SK-N-DZ (cell line): Measurements from ENCODE around the gene GVQW3. TPM values are rescaled to one million over a fixed set of nuclear protein-coding genes. Genes with fewer than 3 reads are reported as not detected.

Experiments used
- DNase-seq: peaks from one replicate; pipeline ENCODE4 v3.0.0-alpha.2; 2015; ENCODE audit warnings: low spot score
- polyA plus RNA-seq, 2 experiments: library from polyadenylated mRNA; depleted of rRNA; stranded (reverse); fragments of >200 nt; gene quantifications; 2 replicates each; pipeline ENCODE4 v1.2.3, GENCODE V29; 2014

The GVQW3 gene
- polyA plus RNA-seq (2014; cell fraction: cytosol; rRNA removed), result 25.4 and 33.8 TPM in 2 replicates
- polyA plus RNA-seq (2014; cell fraction: nucleus; rRNA removed), result 21.9 and 46.6 TPM in 2 replicates

DNA sequence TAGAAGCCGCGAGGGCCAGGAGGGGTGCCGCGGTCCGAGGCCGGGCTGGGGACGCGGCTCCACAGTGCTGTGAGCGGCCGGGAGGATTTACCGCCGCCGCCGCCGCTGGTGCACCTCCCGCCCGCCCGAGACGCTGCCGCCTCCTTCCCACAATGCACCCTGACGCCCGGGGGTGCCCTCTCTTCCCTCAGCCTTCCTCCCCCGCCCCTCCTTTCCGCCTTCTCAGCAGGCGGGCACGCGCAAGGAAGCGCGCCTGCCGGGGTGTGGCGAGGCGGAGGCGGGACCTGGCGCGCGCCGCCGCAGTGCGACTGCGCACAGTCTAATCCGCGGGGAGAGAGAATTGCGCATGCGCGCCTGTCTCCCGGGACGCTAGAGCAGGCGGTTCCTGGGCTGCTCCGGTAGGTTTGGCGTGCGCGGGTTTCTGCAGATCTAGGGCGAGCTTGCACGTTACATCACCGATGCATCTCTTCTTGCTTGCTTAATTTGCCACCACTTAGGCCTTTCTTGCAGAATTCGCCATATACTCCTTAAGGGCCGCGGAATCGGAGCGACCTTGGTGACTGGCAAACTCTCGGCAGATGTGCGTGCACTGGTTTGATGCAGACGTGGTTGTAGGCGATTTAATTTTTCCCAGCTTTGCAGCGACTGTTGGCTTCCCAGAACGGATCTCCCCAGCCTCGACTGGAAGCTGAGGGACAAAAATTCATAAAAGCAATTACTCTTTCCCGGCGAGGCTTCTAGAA is at the start of gene GVQW3, which contains the start of gene THAP12:
Gene GVQW3, plus strand, starts transcription at position 347 of the 743 bp plus-strand sequence. CDS start 506 bp downstream, outside the sequence.
Gene THAP12, minus strand, starts transcription at position 156 of the 743 bp plus-strand sequence. CDS start 296 bp downstream, outside the sequence.
- peak; percentile 97 for DNase-seq

DNA sequence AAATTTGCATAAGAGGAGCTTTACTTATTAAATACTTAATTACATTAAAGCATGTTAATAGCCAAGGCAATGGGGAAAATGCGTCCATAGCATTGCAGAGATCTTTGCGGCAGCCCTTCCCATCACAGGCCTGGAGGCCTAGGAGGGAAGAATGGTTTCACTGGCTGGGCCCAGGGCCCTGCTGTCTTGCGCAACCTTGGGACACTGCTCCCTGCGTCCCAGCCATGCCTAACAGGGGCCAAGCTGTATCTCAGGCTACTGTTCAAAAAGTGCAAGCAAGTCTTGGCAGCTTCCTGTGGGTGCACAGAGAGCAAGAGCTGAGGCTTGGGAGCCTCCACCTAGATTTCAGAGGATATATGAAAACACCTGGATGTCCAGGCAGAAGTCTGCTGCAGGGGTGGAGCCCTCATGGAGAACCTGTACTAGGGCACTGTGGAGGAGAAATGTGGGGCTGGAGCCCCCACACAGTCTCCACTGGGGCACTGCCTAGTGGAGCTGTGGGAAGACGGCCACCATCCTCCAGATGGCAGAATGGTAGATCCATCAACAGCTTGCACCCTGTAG is 46.2 kb upstream of the GVQW3 start:
- no peak for DNase-seq

DNA sequence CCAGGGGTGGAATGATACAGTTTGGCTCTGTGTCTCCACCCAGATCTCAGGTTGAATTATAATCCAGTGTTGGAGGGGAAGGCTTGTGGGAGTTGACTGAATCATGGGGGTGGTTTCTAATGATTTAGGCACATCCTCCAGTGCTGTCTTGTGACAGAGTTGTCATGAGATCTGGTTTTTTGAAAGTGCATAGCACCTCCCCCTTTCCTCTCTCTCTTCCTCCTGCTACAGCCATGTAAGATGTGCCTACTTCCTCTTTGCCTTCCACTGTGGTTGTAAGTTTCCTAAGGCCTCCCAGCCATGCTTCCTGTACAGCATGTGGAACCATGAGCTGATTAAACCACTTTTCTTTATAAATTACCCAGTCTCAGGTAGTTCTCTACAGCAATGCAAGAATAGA is 45.3 kb upstream of the GVQW3 start:
- no peak for DNase-seq

DNA sequence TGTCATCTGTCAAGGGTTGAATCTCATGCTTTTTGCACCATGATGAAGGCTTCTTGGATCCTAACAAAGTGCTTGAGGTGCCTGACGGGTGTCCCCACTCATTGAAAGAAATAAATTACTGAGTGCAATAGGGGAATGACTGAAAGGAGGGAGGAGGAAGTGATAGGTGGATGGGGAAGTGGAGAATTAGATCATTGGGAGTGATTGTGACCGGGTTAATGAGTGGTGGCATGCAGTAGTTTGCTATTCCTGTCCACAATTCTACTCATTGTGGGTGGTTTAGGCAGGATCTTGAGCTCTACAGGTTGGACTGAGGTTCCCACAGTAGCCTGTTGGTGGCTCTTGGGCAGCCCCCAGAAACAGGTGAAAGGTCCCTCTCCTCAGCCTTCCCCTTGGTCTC is 44.5 kb upstream of the GVQW3 start:
- DNase-seq, result no peak

DNA sequence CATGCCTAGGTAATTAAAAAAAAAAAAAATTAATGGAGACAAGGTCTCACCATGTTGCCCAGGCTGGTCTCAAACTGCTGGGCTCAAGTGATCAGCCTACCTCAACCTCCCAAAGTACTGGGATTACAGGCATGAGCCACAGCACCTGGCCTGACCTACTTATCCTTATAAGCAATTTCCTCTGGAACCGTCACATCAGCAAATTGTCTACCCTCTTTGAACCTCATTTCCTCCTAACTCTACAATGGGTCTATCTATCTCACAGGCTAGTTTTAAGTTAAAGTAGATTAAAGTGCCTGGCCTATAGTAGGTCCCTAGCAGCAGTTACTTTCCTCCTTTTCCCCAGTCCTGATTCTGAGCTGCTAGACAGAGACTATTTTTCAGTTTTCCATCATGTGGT is 43.7 kb upstream of the GVQW3 start:
- no peak for DNase-seq

DNA sequence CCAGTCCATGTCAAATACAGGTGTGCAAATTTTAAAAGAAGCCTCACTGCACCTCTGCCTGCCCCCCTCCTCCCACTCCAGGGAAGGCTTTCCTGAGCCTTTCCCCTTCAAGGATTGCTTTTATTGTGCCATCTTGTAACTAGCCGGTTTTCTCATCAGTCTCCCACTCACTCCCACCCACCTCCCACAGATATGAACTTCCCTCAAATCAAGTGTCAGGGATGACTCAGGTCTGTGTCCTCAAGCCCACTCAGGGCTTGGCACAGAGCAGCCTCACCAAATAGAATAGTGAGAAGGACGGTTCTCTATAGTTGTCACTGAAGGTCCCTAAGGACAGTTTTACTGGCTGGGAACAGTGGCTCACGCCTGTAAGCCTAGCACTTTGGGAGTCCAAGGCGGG is 43.2 kb upstream of the GVQW3 start:
- no peak for DNase-seq

DNA sequence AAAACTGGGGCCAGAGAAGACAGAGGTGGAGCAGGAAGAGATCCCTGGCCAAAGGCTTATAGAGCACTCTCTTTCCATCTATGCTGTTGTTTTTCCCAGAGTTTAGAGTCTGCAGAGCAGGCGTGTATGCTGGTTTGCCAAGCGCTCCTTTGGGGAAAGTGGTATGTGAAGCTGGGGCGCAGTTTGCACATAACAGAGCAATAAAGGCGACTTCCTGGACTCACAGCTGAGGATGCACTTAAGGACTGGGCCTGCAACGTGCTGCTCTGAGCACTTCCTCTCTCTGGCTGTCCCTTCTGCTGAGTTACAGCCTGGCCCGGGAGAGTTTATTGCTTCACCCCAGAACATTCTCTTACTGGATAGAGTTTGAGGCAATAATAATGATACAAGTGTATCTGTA is 41.9 kb upstream of the GVQW3 start:
- no peak for DNase-seq

DNA sequence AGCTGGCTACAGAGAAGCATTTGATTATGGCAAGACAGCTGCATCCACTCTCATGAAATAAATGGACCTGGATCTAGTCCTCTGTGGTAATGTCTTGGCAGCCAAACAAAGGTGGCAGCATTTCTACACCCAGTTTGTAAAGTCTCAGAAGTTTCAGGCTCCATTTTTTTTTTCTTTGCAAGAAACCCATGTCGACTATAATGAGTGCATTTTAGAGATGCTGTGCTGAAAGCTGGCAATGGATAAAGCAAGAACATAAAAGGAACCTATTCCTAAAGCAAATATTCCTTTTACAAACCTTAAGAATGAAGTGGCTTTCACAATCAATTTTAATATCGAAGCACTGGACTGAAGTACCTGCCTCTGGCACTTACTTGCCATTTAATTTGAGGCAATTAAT is 33.7 kb upstream of the GVQW3 start:
- DNase-seq, result no peak

DNA sequence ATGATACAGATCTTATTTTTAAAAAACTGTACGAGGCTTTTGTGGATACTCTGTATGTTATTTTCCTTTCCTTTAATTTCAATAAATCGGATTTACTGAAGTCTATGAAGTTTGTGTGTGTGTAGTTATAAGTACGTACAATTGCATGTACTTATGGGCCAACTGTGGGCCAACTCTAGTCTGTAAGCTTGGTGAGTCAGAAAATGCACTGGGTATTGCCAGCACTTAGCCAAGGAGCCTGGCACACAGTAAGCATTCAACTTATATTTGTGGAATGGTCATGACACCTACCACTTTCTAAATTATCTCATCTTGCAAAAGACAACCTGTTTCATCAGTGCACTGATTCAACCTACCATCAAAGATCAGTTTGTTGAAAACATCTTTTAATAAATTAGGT is 32.8 kb upstream of the GVQW3 start:
- no peak for DNase-seq

DNA sequence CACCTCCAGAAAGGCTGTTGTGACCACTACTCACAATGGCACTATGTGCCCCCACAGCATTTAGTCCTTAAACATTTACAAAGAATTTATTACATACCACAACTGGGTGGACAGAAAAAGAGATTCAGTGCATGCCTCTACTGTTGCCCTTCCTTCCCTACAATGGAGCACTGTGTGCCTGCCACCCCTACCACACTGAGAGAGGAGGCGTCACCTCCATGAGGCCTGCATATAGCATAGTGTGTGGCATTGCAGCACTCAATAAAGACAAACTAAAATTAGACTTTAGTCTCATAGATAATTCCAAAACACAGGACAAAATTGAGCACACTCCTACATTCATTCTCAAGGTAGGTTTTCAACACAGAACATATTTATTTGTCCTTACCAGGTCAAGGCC is 26.0 kb upstream of the GVQW3 start:
- no peak for DNase-seq

DNA sequence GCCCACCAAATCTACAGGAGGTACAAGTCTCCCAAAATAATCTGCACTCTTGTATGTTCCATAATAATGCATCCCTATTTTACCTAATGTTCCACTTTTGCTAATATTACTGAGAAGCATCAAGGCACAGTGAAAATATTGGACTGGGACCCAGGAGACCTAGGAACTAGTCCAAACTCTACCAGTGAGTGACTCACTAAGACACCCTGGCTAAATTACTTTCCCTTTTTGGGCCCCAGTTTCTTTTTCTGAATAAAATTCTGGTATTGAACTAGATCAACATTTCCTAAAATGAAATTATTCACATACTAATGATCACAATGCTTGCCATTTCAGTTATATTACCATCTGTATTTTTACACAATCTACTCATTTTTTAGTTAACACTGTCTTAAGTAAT is 19.7 kb upstream of the GVQW3 start:
- no peak for DNase-seq

DNA sequence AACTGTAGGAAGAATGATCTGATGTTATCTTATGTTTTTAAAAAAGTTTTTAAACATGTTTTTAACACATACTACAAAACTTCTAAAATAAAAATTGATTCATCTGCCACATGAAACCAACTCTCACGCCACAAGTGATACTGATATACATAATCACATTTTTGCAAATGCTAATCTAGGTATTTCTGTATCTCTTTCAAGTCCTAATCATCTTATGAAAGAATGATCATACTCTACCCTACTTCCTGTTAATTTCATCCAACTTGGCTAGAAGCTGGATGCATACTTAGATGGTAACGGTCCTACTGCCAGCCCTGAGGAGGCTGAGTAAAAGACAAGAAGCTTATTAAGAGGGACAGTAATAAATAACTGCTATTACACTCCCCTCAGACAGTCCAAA is 19.3 kb upstream of the GVQW3 start:
- no peak for DNase-seq

DNA sequence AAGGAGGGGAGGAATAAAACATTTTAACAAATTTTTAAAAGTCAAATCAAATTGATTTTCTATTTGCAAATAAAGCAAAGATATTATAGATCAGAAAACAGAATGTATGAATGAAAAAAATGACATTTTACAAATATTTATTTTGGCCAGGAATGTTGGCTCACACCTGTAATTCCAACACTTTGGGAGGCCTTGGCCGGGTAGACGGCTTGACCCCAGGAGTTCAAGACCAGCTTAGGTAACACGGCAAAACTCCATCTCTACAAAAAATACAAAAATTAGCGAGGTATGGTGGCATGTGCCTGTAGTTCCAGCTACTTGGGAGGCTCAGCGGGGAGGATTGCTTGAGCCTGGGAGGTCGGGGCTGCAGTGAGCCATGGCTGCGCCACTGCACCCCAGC is 18.4 kb upstream of the GVQW3 start:
- DNase-seq, result no peak

DNA sequence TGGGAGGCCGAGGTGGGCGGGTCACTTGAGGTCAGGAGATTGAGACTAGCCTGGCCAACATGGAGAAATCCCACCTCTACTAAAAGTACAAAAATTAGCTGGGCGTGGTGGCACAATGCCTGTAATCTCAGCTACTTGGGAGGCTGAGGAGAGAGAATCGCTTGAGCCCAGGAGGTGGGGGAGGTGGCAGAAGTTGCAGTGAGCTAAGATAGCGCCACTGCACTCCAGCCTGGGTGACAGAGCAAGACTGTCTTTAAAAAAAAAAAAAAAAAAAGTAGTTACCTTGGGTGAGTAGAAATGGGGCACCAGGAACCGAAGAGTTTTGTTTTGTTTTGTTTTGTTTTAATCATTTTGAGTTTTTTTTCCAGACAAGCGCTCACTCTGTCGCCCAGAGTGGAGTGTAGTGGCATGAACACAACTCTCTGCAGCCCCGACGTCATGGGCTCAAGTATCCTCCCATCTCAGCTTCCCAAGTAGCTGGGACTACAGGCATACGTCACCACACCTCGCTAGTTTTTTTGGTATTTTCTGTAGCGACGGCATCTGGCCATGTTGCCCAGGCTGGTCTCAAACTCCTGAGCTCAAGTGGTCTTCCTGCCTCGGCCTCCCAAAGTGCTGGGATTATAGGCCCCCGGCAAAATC is 16.0 kb upstream of the GVQW3 start:
- DNase-seq, result no peak

DNA sequence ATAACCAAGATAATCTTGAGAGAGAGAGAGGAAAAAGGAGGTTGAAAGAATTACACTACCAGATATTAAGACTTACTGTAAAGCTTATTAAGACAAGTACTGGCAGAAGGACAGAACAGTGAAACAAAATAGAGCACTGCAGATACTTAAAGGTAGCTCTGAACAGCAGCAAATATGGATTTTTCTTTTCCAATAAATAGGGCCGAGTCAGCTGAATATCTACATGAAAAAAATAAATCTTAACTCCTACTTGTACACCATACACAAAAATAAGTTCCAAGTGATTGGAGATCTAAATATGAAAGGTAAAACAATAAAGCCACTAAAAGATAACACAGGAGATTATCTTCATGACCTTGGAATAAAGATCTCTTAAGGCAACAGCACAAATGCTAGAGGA is 12.6 kb upstream of the GVQW3 start:
- DNase-seq, result no peak

DNA sequence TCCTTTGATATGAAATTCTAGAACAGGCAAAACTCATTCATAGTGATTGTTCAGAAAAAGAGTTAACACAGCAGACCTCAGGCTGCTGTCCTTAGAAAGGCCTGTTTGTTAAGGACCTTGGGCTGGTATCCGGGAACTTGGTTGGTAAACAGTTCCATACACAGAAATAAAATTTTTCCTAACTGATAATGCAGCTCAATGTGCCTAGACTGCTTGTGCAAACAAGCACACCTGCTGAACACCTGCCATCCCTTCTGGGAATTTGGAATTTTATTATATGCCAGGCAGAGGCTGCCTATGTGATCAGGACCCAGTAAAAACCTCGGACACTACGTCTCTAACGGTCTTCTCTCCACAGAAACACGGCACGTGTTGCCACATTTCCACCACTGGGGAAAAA is 11.7 kb upstream of the GVQW3 start:
- DNase-seq, result no peak

DNA sequence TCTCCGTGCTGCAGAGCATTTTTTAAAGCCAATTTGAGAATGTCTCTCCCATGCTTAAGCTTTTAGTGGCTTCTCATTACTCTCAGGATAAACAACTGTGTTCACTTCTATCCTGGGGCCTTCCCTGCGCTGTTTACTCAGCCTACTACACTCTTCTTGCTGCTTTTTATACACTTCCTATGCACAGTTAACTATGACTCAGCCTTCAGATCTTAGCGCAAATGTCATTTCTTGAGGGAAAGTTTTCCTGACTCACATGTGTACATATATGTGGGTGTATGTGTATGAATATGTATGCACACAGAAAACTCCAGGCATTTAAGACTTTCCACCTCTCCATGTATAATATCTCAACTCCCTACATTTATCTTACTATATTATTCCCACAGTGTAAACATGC is 10.0 kb upstream of the GVQW3 start:
- no peak for DNase-seq

DNA sequence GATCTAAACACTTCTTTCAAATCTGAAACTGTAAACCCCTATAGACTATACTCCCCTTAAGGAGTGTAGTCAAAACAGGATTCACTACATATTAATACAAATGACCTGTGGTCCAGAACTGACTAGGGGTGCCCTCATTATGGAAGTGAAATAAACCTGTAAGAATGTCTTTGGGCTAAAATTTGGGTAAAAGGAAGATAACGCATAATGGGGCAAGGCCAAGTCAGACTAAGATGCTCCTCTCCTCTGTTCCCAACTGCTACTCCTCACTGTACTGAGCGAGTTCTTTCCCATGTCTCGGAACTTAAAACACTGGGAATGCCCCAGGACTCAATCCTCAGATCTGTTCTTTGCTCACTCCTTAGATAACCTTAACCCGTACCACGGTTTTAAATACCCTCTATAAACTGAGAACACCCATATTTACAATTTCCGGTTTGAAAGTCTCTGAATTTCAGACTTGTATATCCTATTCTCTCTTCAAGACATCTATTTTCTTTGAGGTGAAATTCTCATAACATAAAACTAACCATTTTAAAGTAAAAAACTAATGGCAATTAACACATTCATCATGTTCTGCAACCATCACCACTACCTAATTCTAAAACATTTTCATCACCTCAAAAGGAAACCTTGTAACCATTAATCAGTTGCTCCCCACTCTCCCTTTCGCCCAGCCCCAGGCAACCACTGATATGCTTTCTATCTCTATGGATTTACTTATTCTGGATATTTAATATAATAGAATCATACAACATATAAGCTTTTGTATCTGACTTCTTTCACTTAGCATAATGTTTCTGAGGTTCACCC is 4.2 kb upstream of the GVQW3 start:
- no peak for DNase-seq

DNA sequence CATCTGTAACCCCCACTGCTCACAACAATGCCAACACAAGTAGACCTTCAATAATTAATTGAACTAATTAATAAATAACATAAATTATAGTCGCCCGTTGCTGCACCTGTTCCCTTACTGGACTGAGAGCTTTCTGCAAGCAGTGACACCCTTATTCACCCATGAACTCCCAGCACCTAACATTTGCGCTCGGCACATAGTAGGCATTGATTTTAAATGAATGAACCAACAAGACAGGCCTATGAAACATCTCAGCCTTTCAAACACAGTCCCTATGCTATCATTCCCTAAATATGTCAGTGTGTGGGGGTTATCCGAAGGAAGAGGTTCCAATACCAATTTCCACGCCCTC is 1.3 kb upstream of the GVQW3 start:
- DNase-seq, result no peak

DNA sequence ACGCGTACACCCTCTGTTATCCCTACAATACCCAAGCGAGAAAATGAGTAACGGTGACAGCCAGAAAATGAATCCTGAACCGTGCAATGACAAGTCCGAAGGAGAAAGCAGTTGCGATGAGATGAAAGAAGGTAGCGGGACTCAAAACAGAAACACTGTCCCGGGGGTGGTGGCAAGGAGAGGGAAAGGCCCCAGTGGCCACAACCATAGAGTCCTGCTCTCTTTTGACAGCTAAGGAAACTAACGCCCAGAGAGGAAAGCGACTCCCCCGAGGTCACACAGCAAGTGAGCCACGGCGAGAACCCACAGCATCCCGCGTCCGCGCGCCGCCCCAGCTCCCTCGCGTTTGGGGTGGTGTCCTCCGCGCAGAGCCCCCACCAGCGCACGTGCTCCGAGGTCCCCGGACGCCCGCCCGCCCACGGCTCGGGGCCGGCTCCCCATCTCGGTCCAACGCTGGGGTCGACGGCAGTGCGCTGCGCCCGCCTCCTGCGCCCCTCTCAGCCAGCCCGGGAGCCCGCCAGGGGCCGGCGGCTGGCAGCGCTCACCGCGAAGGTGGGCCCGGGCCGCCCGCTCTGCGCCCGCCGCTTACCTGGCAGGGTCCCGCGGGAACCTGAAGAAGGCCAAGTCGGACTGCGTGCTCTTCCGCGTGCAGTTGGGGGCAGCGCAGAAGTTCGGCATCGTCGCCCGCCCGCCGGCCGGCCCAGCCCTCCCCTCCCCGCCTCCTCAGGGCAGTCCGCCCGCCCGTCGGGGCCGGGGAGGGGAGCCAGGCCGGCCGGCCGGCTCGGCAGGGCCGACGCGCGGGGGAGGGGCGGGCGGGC is 755 bp upstream of the GVQW3 start:
- DNase-seq, result peak; percentile 32

DNA sequence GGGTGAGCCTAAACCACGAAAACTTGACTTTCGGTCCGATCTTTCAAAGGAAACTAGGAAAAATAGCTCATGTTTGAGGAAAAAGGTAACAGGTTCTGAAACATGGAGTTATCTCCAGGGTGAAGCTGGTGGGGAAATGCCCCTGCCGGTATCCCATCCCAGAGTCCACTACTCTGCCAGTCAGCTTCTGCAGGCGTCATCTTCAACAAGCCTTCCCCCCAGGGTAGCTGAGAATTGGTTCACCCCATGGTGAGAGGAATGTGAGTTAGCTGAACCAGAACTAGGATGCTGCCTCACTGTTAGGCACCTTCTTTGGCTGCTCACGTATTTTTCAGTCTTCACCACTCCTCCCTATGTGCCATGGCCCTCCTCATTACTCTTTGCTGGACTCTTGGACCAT is 1.1 kb downstream of the GVQW3 start:
- no peak for DNase-seq
